NCI-H82 treated with DMSO at 0.1 percent for 48 hours (cell line): ENCODE results near the gene KRTAP2-3.
"Not testable (repeated sequence)": the region's sequence is repeated elsewhere in the genome, so short reads cannot be mapped to it uniquely, and the experiment has no call there.

Experiments
- DNase-seq: peaks from one replicate; lab custom pipeline; 2025; ENCODE audit not compliant: unreplicated experiment; lab: John Stamatoyannopoulos, UW

The KRTAP2-3 gene, protein sequence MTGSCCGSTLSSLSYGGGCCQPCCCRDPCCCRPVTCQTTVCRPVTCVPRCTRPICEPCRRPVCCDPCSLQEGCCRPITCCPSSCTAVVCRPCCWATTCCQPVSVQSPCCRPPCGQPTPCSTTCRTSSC

DNA sequence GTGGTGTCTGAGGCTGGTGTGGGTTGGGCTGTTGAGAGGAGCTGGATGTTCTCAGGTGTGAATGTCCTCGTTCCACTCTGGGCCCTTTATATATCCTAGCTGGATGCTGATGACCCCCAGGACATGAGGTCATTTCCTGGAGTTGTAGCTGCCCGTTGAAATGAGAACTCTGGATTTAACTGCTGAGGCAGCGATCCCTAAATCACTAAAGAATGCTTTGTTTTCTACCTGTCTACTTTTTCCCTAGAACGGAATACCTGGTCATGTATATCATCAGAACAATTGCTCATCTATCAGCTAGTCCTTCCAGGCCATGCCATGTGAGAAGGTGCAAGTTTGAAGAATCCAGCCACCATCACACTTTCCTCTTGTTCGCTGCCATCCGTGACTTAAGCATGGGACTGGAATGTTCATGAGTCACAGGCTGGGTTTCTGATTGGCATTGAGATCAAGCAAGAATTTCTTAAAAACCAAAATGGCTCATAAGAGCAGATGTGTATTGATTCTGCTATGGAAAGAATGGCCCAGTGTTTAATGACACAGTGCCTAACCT is at the start of gene KRTAP2-3:
KRTAP2-3 (minus strand) TSS at position 63 of the 553 bp plus-strand sequence. CDS start 64 bp downstream, outside the sequence.
- DNase-seq, result no peak

DNA sequence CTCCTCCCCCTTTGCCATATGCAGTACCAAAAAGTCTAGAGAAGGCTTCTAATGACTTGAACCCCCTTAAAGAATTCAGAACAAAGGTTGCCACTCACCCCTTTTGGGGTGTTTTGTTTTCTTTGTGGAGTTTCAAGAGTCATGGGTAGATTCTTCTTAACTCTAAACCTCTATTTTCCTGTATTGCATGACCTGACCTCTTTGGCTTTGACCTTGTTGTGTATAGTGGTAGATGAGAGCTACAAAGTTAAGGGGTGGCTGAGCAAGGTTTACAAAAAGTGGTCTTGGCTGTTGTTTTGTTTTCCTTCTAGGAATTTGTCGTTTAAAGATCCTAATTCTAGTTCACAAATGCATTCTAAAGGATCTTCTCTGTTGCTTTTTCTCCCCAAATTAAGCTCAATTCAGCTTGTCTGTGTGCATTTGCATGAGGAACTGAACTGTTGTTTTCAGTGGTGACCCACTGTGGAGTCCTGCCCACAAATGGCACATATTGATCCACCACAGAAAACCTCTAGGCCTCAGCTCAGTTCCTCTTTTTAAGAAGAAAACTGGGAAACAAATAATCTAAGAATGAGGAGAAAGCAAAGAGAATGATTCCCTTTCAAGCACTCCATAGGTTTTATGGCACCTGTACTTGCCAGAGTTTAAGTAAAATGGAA is 48.9 kb upstream of the KRTAP2-3 start:
- DNase-seq, result not testable (repeated sequence)

GRCh38 chr17:41107941-41108450 is 48.1 kb upstream of the KRTAP2-3 start:
- DNase-seq, result no peak

DNA sequence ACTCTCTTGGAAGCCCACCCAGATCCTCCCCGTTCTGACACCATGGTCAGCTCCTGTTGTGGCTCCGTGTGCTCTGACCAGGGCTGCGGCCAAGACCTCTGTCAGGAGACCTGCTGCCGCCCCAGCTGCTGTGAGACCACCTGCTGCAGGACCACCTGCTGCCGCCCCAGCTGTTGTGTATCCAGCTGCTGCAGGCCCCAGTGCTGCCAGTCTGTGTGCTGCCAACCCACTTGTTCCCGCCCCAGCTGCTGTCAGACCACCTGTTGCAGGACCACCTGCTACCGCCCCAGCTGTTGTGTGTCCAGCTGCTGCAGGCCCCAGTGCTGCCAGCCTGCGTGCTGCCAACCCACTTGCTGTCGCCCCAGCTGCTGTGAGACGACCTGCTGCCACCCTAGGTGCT is 45.4 kb upstream of the KRTAP2-3 start, which contains the start of gene KRTAP4-9:
KRTAP4-9 (plus strand) TSS at position 43 of the 400 bp plus-strand sequence; CDS start at position 43, 0 bp downstream.
- DNase-seq, result not testable (repeated sequence)

DNA sequence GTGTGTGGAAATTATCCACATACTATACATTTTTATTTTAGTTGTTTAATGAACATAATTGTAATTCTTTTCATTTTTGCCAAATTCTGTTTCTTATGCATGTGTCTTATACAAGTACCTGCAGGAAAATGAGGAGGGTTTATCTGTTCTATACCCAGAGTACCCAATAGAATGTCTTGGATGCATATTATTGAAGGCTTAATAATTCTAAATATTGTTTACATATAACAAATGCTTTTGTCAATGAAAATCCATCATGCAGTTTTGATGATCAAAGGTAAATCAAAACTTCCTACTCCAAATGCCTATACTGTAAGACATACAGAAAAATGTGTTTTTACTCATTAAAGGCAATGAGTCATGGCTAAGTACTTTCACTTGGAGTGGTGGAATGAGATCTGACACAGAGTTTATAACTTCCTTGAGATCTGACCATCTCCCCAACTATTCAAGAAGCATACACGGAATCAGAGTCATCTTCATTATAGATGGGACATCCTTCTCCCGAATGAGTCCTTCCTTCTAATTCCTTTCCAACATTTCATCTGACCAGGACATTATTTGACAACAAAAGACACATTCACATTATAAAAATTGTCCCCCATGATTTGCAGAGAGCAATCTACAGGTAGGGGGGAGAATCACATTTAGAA is 44.6 kb upstream of the KRTAP2-3 start:
- not testable (repeated sequence) for DNase-seq

- DNase-seq, result no peak
Observed at GRCh38 chr17:41103896-41104295, 44.0 kb upstream of the KRTAP2-3 start.

- DNase-seq, result no peak
Observed at GRCh38 chr17:41101586-41102259, 41.8 kb upstream of the KRTAP2-3 start, which contains the start of gene KRTAP4-16. KRTAP4-16 (minus strand) TSS chr17:41102209; CDS start chr17:41102209, 0 bp downstream.

DNA sequence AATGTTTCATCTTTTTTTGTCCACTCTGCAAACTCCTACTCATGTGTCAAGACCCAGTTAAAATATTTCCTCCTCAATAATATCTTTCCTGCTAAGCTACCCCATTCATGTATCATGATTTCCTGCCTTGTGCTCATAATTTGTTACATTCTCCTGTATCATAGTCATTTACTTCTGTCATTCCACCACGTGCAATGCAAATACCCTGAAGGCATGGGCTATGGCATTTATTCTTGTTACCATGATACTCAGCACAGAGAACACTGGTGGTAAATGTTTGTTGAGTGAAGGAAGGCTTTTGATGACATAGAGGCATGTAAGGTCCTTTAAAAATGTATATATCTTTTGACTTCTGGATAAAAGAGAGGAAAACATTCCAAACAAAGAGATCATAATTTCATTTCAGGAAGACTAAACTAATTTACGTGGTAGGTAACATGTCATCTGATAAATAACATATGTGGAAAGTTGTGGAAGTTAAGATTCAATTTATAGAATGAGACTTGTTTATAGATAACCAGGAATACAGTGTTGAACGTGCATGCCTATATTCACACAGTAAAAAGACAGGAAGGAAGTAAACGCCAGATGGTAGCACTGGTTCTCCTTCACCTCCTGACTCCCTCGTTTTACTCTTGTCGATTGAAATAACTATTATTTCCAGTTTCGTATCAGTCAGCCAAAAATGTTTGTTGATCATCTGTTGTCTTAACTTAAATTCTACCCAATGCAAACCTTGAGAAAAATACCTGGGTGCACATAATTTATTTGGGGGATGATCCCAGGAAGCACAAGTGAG is 40.0 kb upstream of the KRTAP2-3 start:
- DNase-seq, result not testable (repeated sequence)

GRCh38 chr17:41098481-41098880 is 38.6 kb upstream of the KRTAP2-3 start:
- DNase-seq, result no peak

GRCh38 chr17:41098042-41098441 is 38.1 kb upstream of the KRTAP2-3 start, which contains the start of gene KRTAP4-8:
KRTAP4-8 (minus strand) TSS chr17:41098142; CDS start chr17:41098084, 58 bp downstream.
- no peak for DNase-seq

- no peak for DNase-seq
Observed at GRCh38 chr17:41096055-41096454, 36.1 kb upstream of the KRTAP2-3 start.

DNA sequence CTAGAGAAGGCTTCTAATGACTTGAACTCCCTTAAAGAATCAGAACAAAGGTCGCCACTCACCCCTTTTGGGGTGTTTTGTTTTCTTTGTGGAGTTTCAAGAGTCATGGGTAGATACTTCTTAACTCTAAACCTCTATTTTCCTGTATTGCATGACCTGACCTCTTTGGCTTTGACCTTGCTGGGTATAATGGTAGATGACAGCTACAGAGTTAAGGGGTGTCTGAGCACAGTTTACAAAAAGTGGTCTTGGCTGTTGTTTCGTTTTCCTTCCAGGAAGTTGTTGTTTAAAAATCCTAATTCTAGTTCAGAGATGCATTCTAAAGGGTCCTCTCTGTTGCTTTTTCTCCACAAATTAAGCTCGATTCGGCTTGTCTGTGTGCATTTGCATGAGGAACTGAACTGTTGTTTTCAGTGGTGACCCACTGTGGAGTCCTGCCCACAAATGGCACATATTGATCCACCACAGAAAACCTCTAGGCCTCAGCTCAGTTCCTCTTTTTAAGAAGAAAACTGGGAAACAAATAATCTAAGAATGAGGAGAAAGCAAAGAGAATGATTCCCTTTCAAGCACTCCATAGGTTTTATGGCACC is 28.9 kb upstream of the KRTAP2-3 start:
- DNase-seq, result not testable (repeated sequence)

DNA sequence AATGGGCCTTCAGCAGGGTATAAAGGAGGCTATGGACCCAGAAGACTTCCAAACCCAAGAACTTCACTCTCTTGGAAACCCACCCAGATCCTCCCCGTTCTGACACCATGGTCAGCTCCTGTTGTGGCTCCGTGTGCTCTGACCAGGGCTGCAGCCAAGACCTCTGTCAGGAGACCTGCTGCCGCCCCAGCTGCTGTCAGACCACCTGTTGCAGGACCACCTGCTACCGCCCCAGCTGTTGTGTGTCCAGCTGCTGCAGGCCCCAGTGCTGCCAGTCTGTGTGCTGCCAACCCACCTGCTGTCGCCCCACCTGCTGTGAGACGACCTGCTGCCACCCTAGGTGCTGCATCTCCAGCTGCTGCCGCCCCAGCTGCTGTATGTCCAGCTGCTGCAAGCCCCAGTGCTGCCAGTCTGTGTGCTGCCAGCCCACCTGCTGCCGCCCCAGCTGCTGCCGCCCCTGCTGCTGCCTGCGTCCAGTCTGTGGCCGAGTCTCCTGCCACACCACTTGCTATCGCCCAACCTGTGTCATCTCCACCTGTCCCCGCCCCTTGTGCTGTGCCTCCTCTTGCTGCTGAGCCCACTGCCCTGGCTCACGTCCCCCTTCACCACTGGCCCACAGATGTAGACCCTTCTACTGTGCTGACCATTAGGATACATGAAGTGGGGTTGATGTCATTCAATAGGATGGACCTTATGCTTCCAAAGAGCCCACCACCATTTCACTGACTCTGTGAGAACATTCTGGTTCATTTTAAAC is 24.4 kb upstream of the KRTAP2-3 start, which contains the start of gene KRTAP4-7:
KRTAP4-7 (plus strand) TSS at position 51 of the 757 bp plus-strand sequence; CDS start at position 108, 57 bp downstream.
- not testable (repeated sequence) for DNase-seq

- DNase-seq, result not testable (repeated sequence)
Observed at GRCh38 chr17:41083427-41083826, 23.5 kb upstream of the KRTAP2-3 start.

DNA sequence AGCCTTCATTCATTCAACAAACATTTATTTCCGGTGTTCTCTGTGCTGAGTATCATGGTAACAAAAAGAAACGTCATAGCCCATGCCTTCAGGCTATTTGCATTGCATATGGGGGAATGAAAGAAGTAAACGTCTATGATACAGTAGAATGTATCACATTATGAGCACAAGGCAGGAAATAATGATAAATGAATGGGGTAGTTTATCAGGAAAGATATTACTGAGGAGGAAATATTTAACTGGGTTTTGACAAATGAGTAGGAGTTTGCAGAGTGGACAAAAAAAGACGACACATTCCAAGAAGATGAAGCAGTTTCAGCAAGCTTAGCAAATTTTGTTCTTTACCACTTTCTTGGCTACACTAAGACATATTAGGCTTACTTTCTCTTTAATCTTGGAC is 22.7 kb upstream of the KRTAP2-3 start:
- no peak for DNase-seq

- no peak for DNase-seq
Observed at GRCh38 chr17:41076788-41077187, 16.9 kb upstream of the KRTAP2-3 start.

GRCh38 chr17:41073676-41074075 is 13.8 kb upstream of the KRTAP2-3 start:
- no peak for DNase-seq

DNA sequence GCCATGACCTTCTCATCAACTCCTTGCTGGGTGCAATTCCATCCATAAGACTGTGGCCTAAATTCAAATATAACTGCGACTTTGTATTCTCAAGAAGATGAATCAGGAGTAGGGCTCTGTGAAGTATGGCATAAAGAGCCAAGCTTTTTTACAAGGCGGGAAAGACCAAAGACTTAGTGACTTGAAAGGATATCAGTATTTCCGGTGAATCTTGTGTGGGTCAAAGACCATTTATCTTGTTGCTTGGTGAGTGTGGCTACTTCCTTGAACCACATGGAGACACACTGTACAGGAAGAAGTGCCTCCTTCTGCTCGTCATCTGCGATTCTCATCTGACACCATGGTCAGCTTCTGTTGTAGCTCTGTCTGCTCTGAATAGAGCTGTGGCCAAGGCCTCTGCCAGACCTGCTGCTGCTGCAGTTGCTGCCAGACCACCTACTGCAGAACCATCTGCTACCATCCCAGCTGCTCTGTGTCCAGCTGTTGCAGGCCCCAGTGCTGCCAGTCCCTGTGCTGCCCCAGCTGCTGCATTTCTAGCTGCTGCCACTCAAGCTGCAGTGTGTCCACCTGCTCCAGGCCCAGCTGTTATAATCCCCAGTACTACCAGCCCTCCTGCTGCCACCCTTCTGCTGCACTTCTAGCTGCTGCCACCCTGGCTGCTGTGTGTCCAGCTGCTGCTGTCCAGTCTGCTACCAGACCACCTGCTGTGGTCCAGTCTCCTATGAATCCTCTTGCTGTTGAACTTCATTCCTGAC is 11.9 kb upstream of the KRTAP2-3 start:
- no peak for DNase-seq
